Uterus (tissue), 4 donors: Measurements from ENCODE around the gene TMEM119. TPM values are rescaled to one million over a fixed set of nuclear protein-coding genes. Genes with fewer than 3 reads are reported as not detected.
"Not testable (repeated sequence)": the region's sequence is repeated elsewhere in the genome, so short reads cannot be mapped to it uniquely, and the experiment has no call there.

Experiments used
- DNase-seq, 2 donors: peaks; one replicate each; pipeline ENCODE4 v3.0.0-alpha.2; 2019 to 2020
- H3K27ac ChIP-seq, 2 donors: fragments of 200-600 bp; sonication (generic); 1 replicate in 1 of 2; 2 replicates in 1 of 2; pipeline ENCODE4 v1.5.1; 2016 to 2018
- H3K27me3 ChIP-seq, 2 donors: fragments of 200-600 bp; sonication (generic); one replicate each; pipeline ENCODE4 v1.5.1; 2018 to 2019; ENCODE audit warnings: control low read depth in 1 of 2
- H3K36me3 ChIP-seq, 2 donors: fragments of 200-600 bp; sonication (generic); one replicate each; pipeline ENCODE4 v1.5.1; 2019; ENCODE audit warnings: control low read depth in 1 of 2
- H3K4me1 ChIP-seq, 2 donors: fragments of 200-600 bp; sonication (generic); one replicate each; pipeline ENCODE4 v1.5.1; 2018 to 2019; ENCODE audit warnings: control low read depth in 1 of 2
- H3K4me3 ChIP-seq, 2 donors: fragments of 200-600 bp; sonication (generic); 1 replicate in 1 of 2; 2 replicates in 1 of 2; pipeline ENCODE4 v1.5.1; 2018 to 2019; ENCODE audit warnings: mild to moderate bottlenecking in 1 of 2
- H3K9me3 ChIP-seq, 2 donors: fragments of 200-600 bp; sonication (generic); one replicate each; pipeline ENCODE4 v1.5.1; 2019; ENCODE audit warnings: control low read depth in 1 of 2
- POLR2A ChIP-seq, 2 donors: fragments of 450-650 bp; IDR thresholded peaks; one replicate each; pipeline ENCODE4 v1.6.1; 2016; ENCODE audit warnings: antibody characterized with exemption in 2 of 2, mild to moderate bottlenecking in 1 of 2, moderate library complexity in 1 of 2
- intact Hi-C: fragments of 100-400 bp; cut with DNase I; formaldehyde crosslinking; loops from one replicate; pipeline ENCODE4 v1.15.1; 2023; ENCODE audit warnings: low total_unique reads
- total RNA-seq, 4 donors: library from RNA; depleted of rRNA in 3 of 4; stranded (reverse); fragments of >200 nt in 3 of 4; gene quantifications; one replicate each; pipeline versions ENCODE4 v1.1.0 to v1.2.4, GENCODE V29; 2014 to 2023
- TF ChIP-seq, protein P1 (sequence below), 4 experiments: fragments of 200-600 bp in 2 of 4; fragments of 450-650 bp in 2 of 4; sonication (generic) in 2 of 4; IDR thresholded peaks; one replicate each; pipeline ENCODE4 v1.5.1; 2016 to 2019; ENCODE audit warnings: antibody characterized with exemption in 4 of 4, mild to moderate bottlenecking in 2 of 4, moderate library complexity in 1 of 4
- donor health status: DM: yes; HTN: yes; CAD: no.

Gene TMEM119
- total RNA-seq, 4 donors from 2014 or later = 9.1 to 102 (median 12.4) TPM

DNA sequence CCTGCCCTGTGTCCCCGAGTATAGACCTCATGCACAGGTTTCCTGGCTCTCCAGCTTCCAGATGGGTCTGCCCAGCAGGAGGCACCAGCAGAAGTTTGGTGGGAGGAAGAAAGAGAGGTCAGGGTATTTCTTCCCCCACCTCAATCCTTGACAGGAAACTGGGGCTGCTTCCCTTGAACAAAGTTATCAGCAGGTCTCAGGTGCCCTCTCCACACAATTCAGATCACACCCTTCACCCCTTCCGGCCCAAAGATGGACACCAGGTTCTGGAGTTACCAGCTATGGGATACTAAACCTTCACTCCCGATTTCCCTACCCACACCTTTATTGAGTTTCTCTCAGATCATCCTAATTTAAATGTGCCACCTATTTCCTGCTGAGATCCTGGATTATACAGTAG is 38.1 kb downstream of the TMEM119 start:
- TF ChIP-seq, protein P1, sequence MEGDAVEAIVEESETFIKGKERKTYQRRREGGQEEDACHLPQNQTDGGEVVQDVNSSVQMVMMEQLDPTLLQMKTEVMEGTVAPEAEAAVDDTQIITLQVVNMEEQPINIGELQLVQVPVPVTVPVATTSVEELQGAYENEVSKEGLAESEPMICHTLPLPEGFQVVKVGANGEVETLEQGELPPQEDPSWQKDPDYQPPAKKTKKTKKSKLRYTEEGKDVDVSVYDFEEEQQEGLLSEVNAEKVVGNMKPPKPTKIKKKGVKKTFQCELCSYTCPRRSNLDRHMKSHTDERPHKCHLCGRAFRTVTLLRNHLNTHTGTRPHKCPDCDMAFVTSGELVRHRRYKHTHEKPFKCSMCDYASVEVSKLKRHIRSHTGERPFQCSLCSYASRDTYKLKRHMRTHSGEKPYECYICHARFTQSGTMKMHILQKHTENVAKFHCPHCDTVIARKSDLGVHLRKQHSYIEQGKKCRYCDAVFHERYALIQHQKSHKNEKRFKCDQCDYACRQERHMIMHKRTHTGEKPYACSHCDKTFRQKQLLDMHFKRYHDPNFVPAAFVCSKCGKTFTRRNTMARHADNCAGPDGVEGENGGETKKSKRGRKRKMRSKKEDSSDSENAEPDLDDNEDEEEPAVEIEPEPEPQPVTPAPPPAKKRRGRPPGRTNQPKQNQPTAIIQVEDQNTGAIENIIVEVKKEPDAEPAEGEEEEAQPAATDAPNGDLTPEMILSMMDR (IDR thresholded peaks at IDR 0.05) = no peak
- no peak for TF ChIP-seq POLR2A (IDR thresholded peaks at IDR 0.05)
- Histone ChIP-seq H3K4me1 (peaks cover 0 to 22% of the 10 kb centered on the region in 2 donors), H3K27ac (no peak overlapping the region), H3K36me3 (no peaks in the 10 kb centered on the region), H3K4me3 (peak overlapping the region; percentile 67 to 91), H3K27me3 (no peaks in the 10 kb centered on the region), H3K9me3 (no peaks in the 10 kb centered on the region)
- no peak for DNase-seq
- intact Hi-C loops = loop anchor here (5.0 to 10.0 kb wide), 2 partner anchors 58 to 535 kb away; partner anchors contain the start of genes ALKBH2 and UNG

DNA sequence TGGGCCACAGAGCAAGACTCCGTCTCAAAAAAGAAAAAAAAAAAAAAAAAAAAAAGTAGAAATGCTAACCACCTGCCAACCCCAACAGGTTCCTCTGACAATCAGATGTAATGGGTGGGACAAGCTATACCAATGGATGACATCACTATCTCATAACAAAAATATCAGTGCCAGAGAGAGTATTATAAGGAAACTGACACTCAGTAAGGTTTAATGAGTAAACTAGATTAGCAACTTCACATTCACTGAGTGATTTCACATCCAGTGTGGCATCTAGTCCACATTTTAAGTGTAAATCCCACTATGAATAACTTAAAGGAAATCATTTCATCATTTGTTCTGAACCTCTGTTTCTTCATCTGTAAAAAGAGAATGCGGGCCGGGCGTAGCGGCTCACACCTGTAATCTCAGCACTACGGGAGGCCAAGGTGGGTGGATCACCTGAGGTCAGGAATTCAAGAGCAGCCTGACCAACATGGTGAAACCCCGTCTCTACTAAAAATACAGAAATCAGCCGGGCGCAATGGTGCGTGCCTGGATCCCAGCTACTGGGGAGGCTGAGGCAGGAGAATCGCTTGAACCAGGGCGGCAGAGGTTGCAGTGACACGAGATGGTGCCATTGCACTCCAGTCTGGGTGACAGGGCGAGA is 38.8 kb downstream of the TMEM119 start:
- H3K27me3 ChIP-seq = no peaks in the 10 kb centered on the region
- no peak overlapping the region for H3K27ac ChIP-seq
- H3K4me1 ChIP-seq = peaks cover 0 to 22% of the 10 kb centered on the region in 2 donors
- H3K36me3 ChIP-seq = no peaks in the 10 kb centered on the region
- no peak overlapping the region for H3K4me3 ChIP-seq
- no peak for DNase-seq
- intact Hi-C loops = no loop called here
- no peaks in the 10 kb centered on the region for H3K9me3 ChIP-seq
- TF ChIP-seq, protein P1 (IDR thresholded peaks at IDR 0.05) = no peak
- no peak for TF ChIP-seq POLR2A (IDR thresholded peaks at IDR 0.05)

DNA sequence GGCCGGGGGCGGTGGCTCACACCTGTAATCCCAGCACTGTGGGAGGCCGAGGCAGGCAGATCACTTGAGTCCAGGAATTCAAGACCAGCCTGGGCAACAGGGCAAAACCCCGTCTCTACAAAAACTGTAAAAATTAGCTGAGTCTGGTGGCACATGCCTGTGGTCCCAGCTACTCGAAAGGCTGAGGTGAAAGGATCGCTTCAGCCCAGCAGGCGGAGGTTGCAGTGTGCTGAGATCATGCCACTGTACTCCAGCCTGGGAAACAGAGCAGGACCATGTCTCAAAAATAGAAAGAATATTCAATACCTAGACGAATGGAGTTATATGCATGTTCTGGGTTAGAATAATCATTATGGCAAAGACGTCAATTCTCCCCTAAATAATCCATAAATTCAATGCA is 42.5 kb downstream of the TMEM119 start:
- H3K27me3 ChIP-seq, intact Hi-C loops, H3K27ac ChIP-seq, DNase-seq, H3K4me3 ChIP-seq, H3K36me3 ChIP-seq, H3K9me3 ChIP-seq: not testable (repeated sequence)
- H3K4me1 ChIP-seq = peaks cover 2 to 18% of the 10 kb centered on the region in 2 donors

DNA sequence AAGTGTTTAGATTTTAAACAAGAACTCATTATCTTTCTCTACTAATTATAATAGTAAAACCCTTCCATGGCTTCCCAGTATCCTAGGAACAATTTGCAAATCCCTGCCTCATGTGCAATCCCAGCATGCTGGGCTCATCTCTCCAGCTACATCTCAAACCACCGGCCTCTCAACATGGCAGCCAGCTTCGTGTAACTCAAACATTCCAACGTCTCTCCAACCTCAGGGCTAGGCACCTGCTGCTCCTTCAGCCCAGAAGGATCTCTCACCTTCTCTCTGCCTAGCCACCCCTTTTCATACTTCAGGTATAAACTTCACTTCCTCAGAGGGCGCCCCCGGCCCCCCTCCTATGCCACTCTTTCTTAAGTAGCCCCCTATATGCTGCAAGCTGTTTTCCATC is 44.1 kb downstream of the TMEM119 start:
- no peak for DNase-seq
- Histone ChIP-seq H3K4me1 (peaks cover 2 to 8% of the 10 kb centered on the region in 2 donors), H3K36me3 (no peaks in the 10 kb centered on the region), H3K4me3 (no peak overlapping the region), H3K27ac (no peak overlapping the region), H3K9me3 (no peaks in the 10 kb centered on the region), H3K27me3 (no peaks in the 10 kb centered on the region)
- TF ChIP-seq POLR2A (IDR thresholded peaks at IDR 0.05) = no peak
- TF ChIP-seq, protein P1 (IDR thresholded peaks at IDR 0.05) = no peak
- intact Hi-C loops = no loop called here

DNA sequence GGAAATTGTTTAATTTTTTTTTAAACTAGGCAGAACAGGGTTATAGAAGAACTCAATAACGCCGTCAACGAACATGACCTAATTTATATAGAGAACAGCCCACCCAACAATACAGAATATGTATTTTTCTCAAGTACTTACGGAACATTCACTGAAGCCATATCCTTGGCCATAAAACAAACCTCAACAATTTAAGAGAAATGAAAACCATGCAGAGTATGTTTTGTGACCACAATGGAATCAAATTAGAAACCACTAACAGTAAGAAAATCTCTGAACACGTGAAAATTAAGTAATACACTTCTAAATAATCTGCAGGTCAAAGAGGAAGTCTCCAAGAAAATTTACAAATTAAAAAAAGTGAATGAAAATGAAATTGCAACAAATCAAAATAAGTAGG is 46.3 kb downstream of the TMEM119 start:
- Histone ChIP-seq H3K36me3 (no peaks in the 10 kb centered on the region), H3K27me3 (no peaks in the 10 kb centered on the region), H3K27ac (no peak overlapping the region), H3K9me3 (no peaks in the 10 kb centered on the region), H3K4me1 (peaks cover 2 to 8% of the 10 kb centered on the region in 2 donors), H3K4me3 (no peak overlapping the region)
- intact Hi-C loops = no loop called here
- DNase-seq = no peak
- TF ChIP-seq, protein P1 (IDR thresholded peaks at IDR 0.05) = no peak
- no peak for TF ChIP-seq POLR2A (IDR thresholded peaks at IDR 0.05)
